AG08396 (cell line): ENCODE results near the gene CYB561D1.

Source experiments
- DNase-seq: peaks from one replicate; pipeline ENCODE4 v3.0.0; 2012; ENCODE audit warnings: low spot score, mixed read lengths

Gene CYB561D1

DNA sequence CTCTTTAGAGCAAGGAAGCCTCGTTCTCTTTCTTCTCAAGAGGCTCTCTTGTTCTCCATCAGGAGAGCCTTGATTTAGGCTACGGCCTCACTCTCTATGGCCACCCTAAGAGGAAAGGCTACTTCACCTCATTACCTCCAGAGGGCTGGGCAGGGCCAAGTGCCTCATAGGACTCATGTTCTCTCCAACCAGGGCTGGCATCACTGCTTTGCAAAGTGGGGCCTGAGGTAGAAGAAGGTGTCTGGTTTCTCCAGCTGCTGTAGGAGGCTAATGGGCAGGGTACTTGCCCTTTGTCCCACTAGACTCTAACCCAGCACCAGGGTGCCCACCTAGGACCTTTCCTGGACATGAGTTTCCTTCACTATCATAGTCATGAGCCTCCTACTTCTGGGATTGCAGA, 12.2 kb upstream of the CYB561D1 start:
- DNase-seq: no peak

DNA sequence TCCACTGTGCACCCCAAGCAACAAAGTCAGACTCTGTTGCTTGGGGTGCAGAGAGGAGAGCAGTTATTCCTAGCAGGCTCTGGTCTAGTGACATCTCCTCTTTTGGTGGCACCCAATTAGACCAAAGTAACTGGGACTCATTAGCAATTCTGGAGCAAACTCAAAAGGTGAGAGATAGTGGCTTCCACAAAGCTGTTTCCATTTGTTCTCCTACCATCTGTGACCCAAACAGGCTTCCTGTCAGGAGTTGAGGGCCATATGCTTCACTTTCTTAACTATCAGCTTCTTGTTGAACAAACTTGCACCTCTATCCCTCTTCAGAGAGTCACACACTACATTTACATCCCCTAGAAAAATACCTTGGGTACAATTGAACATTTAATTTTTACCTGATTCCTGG, 11.7 kb upstream of the CYB561D1 start:
- DNase-seq: no peak

DNA sequence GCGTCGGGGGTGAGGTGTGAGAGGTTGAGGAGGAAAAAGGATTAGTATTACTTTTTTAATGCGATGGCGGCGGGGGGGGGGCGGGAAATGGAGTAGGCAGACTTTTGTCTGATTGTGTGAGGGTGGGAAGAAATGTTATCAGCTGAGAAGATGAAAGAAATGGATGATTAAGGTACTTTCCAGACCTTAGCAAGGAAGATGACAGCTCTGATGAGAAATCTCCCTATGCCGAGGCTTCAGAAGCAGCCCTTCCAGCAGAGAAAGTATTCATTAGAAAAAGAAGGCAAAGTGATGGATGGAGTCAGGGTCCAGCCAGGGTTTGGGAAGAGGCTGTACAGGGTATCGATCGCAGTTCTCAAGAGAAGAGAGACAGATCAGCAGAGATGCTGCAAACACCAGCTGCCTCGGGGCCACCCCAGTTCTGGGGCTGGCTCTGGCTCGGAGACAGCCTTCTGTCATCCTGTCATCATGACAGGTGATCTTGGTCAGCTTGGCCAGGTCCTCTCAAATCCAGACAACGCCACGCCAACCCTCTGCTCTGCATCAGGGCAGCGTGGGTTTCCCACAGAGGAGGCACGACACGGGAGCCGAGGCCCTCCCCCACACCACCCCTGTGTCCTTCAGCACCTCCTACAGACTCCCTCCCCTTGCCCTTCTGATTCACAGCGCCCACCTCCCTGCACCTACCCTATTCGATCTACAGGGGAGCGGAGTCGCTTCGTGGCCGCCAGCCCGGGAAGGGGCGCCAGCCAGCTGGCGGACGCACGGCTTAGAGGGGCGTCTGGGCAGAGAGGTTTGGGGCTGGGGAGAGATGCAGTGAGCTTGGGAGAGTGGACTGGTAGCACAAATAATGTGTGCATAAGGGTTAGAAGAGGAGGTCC, 10.9 kb upstream of the CYB561D1 start:
- DNase-seq: no peak

DNA sequence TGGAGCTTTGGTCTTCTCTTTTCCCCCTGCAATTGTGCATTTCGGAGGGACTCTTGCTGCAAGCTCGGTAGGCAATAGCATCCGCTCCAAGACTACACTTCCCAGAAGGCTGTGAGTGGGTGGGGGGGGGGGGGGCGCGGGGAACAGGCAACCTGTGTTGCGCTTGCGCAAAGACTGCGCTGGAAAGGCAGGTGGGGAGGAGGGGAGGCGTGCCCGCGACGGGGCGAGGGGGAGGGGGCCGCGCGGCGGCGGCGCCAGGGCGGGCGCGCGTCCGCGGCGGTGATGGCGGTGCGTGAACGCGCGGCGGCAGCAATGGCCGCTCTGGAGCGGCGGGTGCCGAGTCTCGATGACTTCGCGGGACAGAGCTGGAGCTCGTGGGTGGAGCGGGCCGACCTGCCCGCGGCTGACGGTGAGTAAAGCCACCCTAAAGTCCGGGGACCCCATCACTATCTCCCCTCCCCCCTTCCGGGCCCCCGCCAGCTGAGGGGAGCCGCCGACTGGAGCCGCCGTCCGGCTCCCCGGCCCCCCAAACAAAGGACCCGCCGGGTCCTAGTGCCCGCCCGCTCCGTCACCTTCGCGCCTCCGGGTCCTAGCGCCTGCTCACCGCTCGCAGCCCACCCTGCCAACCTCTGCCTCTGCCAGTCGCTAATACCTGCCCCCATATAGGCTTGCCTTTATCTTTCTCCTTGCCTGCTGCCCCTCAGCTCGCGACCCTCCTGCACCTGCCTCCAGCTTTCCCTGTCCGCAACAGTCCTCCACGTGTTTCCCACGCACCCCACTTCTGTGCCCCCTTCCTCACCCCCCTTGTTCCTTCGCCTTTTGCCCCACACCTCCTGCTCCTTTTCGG, 10.0 kb upstream of the CYB561D1 start, which contains the start of gene ATXN7L2:
TSS of gene ATXN7L2 (plus strand) at position 234 of the 847 bp plus-strand sequence. CDS start at position 283, 49 bp downstream.
- peak; percentile 100 for DNase-seq

DNA sequence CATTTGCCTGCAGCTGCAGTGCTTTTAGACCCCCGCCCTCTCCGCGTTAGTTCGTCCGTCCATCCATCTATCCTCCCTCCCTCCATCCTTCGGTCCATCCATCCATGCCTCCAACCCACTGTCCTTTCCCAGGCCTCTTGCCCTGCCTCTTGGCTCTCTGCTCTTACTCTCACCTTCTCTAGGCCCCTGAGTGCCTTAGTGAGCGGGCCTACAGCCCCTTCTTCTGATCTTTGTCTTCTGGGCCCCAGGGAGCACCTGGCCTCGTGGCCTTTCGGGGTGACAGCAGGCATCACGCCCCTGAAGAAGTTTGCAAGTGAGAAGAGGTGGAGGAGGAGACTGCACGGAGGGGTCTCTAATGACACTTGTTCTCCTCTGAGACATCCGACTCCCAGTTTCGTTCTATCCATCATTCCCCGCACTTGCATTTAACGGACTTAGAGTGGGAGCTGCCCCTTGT, 9.3 kb upstream of the CYB561D1 start:
- no peak for DNase-seq

DNA sequence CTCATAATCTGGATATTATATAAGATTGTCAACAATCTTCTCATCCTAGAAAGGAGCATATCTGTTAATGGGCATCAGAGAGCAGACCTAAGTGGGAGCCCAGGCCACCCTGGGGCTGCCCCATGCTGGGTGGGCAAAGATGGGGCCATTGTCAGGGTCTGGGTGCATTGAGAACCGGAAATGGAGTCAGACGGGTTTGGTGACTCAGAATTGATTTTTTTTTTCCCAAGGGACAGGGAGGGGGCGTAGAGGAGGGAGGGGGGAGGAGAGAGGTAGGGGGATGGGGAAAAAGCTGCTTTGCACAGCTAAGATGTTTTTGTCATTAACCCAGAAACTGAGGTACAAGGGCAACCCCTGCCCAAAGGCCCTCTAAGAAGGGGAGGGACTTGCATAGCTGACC, 8.9 kb upstream of the CYB561D1 start:
- no peak for DNase-seq

DNA sequence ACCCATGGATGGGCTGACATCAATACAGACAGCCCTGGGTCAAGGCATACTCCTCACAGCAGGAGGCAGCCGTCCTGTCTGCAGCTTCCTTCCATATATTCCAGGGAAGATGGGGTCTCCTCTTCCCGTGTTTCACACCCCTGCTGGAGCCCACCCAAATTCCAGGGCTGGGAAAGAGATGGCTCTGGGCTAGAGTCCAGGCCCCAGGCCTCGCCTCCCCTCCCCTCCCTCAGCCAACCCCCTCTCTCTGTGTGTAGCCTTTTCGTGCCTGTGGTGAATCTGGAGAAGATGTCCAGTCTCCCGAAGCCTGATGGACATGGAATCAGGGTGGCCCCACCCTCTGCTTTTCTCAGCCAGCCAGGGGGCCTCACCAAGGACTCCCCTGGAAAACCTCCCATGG, 6.6 kb upstream of the CYB561D1 start:
- no peak for DNase-seq

DNA sequence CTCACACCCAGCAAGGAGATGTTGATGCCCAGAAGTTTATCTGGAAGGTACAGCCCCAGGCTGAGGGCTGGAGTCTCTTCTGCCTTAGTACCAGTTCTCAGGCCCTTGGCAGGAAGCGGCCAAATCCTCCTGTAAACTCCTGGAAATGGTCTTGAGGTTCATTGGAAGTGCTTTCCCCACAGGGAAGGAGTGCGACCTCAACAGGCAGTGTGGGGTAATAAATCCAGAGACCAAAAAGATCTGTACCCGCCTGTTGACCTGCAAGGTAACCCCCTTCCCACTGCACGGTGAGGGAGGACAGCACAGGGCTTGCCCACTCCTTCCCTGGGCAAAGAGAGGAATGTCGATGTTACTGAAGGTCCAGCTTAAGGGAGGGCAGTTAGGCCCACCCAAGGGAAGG, 5.7 kb upstream of the CYB561D1 start:
- DNase-seq: no peak

DNA sequence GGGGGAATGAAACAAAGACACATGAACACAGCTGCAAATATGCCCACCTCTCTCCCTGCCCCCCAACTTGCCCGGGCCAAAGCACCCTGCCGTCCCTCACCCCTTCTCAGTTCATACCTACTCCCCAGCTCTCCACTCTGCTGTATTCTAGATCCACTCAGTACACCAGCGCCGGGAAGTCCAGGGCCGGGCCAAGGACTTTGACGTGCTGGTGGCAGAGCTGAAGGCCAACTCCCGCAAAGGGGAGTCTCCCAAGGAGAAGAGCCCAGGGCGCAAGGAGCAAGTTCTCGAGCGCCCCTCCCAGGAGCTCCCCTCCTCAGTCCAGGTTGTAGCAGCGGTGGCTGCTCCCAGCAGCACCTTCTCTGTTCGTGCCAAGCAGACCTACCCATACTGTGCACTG, 5.2 kb upstream of the CYB561D1 start:
- DNase-seq: no peak

DNA sequence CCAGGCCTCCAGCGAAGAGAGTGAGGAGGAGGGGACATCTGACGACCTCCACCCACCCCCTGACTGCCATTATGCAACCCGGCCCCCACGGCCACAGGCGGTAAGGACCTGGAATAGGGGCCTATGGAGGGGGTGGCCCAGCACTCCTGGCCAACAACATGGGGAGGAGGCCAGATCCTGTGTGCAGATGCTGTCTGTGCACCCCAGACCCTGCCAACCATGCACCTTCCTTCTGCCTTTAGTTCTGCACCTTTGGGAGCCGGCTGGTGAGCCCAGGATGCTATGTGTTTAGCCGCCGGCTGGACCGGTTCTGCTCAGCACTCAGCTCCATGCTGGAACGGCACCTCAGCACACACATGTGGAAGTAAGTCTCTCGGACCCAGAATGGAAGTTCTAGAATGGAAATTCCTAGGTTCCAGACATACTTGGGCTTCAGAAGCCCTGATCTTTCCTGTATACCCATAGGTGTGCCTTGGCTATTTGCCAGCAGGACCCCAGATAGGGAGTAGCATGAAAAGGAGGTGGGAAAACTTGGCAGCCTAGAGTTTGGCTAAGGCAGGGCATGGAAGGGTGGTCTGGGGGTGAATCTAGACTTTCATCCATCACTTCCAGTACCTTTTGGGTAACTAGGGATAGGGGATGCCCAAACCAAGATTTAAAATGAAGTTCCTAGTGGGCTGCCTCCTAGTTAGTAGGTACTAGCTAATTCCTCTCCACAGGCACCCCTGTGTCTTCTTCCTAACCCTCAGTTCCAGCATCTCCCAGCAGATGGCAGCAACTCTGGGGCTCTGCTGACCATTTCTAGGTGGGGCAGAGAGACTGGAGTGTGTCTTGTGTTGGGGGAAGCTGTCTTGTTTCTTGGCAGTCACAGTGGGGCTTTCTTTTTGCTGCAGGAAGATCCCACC, 3.6 kb upstream of the CYB561D1 start:
- peak; percentile 84 for DNase-seq

DNA sequence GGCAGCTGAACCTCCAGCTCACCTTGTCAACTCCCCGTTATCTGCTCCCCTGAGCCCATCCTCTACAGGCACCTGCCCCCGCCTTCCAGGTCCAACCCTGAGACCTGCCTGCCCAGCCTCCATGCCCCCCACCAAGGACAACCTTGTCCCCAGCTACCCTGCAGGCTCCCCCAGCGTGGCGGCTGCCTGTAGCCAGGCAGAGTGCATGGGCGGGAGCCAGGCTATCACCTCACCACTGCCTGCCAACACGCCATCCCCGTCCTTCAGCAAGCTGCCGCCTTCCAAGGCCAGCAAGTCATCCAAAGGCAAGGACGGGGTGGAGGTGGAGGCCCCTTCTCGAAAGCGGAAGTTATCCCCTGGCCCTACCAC, 3.0 kb upstream of the CYB561D1 start:
- no peak for DNase-seq

DNA sequence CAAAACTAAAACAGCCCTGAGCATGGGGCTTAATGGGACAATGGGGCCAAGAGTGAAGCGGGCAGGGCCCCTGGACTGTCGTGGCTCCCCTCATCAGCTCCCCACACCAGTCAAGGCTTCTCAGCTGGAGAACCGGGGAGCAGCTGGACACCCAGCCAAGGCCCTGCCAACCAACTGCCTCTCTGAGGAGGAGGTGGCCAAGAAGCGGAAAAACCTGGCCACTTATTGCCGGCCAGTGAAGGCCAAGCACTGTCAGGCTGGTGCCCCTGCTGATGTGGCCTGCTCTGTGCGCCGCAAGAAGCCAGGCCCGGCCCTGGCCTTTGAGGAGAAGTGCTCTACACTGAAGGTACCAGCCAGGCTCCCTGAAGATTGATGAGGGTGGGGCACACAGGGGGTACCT, 2.5 kb upstream of the CYB561D1 start:
- no peak for DNase-seq

DNA sequence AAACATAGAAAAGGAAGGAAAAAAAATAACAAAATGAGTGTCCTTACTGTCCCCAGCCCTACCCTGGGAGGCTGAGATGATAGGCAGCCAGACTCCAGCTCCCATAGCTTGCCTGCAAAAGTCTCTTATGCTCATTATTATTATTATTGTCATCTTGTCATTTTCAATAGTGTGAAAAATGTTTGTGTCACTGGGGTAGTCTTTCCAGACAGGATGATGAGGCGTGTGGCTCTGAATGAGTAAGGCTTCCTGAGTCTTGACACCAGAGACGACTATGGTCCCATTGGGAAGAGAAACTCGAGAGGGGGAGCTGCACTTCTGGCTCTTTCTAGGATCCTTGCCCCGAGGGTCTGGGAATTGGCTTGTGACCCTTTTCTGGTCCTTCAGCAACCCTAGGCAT, 1.1 kb upstream of the CYB561D1 start:
- DNase-seq: no peak

DNA sequence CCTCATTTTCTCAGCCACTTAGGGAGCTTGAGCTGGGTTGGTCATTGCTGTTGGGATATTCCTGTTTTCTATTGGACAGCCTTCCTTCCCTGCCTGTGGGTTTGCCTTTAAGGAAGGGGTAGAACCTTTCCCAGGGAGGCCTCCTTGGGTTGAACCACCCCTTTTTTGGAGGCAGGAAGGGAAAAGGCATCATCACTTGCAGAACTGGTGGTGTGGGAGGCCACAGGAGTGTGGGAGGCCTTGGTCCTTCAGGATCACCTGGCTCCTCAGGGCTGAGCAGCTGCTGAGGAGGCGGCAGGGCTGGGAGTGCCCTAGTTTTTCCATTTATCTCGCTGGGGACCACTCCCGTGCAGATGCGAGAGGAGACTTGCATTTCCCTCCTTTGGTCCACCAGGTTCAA, 667 bp upstream of the CYB561D1 start:
- no peak for DNase-seq

DNA sequence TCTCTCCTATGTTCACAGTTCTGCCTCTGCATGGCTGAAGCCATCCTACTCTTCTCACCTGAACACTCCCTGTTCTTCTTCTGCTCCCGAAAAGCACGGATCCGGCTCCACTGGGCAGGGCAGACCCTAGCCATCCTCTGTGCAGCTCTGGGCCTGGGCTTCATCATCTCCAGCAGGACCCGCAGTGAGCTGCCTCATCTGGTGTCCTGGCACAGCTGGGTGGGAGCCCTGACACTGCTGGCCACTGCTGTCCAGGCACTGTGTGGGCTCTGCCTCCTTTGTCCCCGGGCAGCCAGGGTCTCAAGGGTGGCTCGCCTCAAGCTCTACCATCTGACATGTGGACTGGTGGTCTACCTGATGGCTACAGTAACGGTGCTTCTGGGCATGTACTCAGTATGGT, 1.8 kb downstream of the CYB561D1 start:
- DNase-seq: no peak

DNA sequence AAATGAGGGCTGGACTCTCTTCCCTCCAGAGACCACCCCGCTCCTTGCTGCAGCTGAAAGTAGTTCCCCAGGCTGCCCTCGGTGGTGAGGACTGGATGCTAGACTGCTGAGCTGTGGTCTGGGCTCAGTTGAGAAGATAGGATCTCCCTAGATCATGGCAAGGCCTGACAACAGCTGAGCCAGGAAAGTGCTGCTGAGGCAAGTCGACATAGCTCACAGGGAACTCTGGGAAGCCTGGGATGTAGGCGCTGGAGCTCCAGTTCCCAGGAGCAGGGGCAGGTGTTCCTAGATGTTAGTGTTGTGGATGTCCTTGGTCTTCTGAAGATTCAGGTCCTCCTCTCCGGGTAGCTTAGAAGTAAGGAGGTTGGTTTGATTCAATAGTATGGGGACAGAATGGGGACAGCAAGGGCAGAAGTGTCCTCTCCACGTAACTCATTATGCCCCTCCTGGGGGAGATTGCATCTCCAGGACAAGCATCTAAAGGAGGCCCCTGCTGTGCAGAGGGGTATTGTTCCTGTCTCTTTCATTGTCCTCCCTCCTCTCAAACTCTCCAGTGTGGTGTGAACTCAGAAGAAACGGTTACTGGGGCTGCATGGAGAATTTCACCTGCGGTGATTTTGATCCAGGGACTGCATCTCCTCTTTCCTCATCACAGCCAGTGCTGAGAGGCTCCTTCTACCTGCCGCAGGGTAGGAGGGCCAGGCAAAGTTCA, 3.7 kb downstream of the CYB561D1 start:
- DNase-seq: no peak

DNA sequence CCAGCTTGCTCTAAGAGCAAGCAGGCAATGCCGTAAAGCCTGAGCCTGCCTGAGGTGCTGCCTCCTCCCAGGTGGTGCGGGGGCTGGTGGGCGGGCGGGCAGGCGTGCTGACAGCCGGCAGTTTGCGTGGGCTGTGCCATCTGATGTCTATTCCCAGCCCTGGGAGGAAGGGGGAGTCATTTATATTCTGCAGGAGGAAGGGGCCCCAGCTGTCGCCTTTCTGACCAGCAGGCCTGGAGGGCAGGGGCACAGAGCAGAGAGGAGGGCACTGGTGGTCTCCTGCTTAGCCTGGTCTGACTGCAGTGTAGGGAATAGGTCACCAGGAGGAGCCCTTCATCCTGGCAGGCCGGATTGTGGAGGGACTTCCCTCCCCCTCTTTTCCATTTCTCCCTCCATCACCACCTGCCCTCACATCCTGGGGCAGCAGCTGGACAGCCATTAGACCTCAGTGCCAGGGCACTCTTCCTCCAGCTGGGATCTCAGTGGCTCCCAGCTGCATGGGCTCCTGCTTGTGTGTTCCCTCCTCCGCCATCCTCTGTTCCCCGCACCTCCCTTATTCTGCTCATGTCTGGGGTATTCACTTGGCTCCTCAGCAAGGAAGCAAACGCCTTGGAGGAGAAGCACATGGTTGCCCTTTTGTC, 4.4 kb downstream of the CYB561D1 start:
- DNase-seq: peak; percentile 63

DNA sequence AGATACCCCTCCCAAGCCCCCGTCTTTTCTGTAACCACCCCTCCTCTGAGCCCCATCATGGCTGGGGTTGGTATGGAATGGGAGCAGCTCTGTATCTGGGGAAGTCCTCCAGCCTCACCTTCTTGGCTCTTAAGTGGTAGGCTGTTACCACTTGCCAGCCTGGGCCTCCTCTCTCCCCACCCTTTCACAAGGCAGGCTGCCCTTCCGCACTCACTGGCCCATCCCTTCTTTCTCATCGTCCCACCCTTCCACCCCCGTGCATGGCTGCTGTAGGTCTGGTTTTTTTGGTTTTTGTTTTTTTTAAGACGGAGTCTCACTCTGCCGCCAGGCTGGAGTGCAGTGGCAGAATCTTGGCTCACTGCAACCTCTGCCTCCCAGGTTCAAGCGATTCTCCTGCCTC, 5.2 kb downstream of the CYB561D1 start:
- no peak for DNase-seq

DNA sequence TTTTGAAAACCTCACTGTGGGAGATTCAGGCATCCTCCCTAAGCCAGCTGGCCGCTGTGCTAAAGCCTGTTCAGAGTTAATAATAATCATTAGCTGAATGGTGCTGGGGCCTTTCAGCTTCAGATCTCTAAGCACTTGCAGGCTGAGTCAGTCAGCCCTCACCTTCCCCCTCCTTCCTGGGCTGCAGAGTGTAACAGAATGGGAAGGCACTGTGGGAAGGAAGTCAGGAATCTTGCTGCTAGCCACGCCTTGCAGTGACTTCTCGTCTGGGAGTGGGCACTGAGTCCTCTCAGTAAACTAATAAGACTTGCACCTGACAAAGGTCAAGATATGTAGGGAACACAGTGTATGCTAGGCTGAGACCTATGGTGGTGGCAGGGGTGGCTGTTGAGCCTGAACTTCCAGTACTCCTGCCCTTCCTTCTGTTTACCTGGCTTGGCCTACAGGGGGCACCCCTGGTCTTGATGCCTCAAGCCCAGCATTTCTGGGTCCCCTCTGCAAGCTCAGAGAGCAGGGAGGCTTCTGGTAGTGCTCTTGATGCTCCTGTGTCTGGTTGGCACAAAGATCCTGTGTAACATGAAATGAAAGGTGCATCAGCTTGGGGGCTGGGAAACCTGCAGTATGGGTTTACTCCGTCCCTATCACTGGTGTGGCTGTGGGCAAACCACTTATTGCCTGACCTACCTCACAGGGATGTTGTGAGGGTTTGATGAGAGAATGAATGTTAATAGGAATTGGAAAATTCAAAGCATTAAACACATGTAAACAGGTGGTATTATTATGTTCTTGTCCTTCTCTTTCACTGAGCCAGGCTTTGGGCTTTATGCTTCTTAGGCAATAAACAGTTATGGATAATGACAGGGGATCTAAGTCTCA, 6.0 kb downstream of the CYB561D1 start:
- DNase-seq: peak; percentile 64

DNA sequence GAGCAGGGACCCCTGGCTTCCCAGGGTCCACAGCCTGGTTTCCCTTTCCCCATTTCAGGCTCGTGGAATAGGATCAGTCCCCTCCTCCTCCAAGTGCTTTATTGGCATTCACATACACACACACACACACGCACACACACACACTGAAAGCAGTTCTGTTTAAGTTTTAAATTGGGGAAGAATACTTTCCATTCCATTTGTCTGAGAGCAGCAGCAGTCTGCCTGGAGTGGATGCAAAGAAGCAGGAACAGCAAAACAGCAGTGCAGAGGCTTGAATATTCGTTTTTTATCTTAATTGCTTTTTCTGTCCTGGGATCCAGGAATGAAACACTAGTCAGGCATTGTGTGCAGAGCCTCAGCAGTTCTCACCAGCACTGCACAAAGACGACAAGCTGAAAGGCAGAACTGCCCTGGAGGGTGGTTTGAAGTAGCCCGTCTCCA, 7.1 kb downstream of the CYB561D1 start:
- peak; percentile 73 for DNase-seq
